Activated CD8-positive, alpha-beta T cell treated with anti-CD3 and anti-CD28 coated beads for 36 hours (primary cell): ENCODE results near the gene ZC3HAV1. TPM values are rescaled to one million over a fixed set of nuclear protein-coding genes. Genes with fewer than 3 reads are reported as not detected.
A peak's percentile ranks its signal among the peaks of the same experiment; 100 is the strongest.

Source experiments
- ATAC-seq: fragments of 200-7000 bp; cut with Tn5 transposase; one replicate; pipeline ENCODE4 v1.10.0; 2021; ENCODE audit warnings: mild to moderate bottlenecking, moderate library complexity
- CTCF ChIA-PET: fragments of 350-600 bp; sonication (Branson Sonifier 250); formaldehyde crosslinking; loops from one replicate; lab custom pipeline; 2021; ENCODE audit warnings: antibody characterized with exemption; lab: Charles Lee
- POLR2A ChIA-PET: fragments of 350-600 bp; sonication (Branson Sonifier 250); formaldehyde crosslinking; loops from one replicate; lab custom pipeline; 2021; ENCODE audit warnings: antibody characterized with exemption; lab: Charles Lee
- DNase-seq: peaks from one replicate; pipeline ENCODE4 v3.0.0-alpha.2; 2020
- H3K27ac Mint-ChIP-seq: one replicate; pipeline ENCODE4 v1.8.0; 2021; ENCODE audit warnings: mild to moderate bottlenecking, mixed read lengths
- H3K27me3 Mint-ChIP-seq: one replicate; pipeline ENCODE4 v1.8.0; 2021; ENCODE audit warnings: mixed read lengths
- H3K36me3 Mint-ChIP-seq: one replicate; pipeline ENCODE4 v1.8.0; 2021; ENCODE audit warnings: low read depth, mixed read lengths
- H3K4me1 Mint-ChIP-seq: one replicate; pipeline ENCODE4 v1.8.0; 2021; ENCODE audit warnings: low read depth, mixed read lengths
- H3K4me3 Mint-ChIP-seq: one replicate; pipeline ENCODE4 v1.8.0; 2021; ENCODE audit warnings: mild to moderate bottlenecking, moderate library complexity, mixed read lengths
- H3K9me3 Mint-ChIP-seq: one replicate; pipeline ENCODE4 v1.8.0; 2021; ENCODE audit warnings: mixed read lengths
- CTCF ChIP-seq: fragments of 200-600 bp; IDR thresholded peaks from one replicate; pipeline ENCODE4 v1.8.0; 2022; ENCODE audit warnings: antibody characterized with exemption, mild to moderate bottlenecking
- intact Hi-C: fragments of 100-400 bp; cut with micrococcal nuclease; formaldehyde crosslinking; loops from one replicate; pipeline ENCODE4 v1.10.0; 2022
- total RNA-seq, 2 experiments: library from RNA; stranded (reverse); gene quantifications; one replicate each; pipeline ENCODE4 v1.2.3, GENCODE V29; 2021

The ZC3HAV1 gene
- total RNA-seq, 2 experiments from 2014 or later, result 125 to 128 TPM

- no peaks in the 10 kb centered on the region for H3K9me3 Mint-ChIP-seq
- no peak for TF ChIP-seq CTCF
- ATAC-seq (no peak), DNase-seq (no peak)
- peaks cover 55% of the 10 kb centered on the region for H3K4me1 Mint-ChIP-seq
- H3K4me3 Mint-ChIP-seq, result no peak overlapping the region
- H3K36me3 Mint-ChIP-seq, result peaks cover 71% of the 10 kb centered on the region
- no peaks in the 10 kb centered on the region for H3K27me3 Mint-ChIP-seq
- CTCF ChIA-PET, result interaction anchor here (0.8 to 1.1 kb wide), 4 partner anchors 8 to 185 kb away, joined by 3 to 4 read pairs (median 3); no protein-coding TSS in a partner anchor
- POLR2A ChIA-PET, result interaction anchor here (1.4 to 1.9 kb wide), 3 partner anchors 8 to 12 kb away, joined by 4 to 6 read pairs (median 5); no protein-coding TSS in a partner anchor
- peak overlapping the region; percentile 85 for H3K27ac Mint-ChIP-seq
- intact Hi-C loops, result loop anchor here (10.0 kb wide), 1 partner anchor 187 kb away; no protein-coding TSS in a partner anchor
These were observed 37.8 kb downstream of the ZC3HAV1 start for GRCh38 chr7:139071680-139072079.

GRCh38 chr7:139068544-139069399, 40.7 kb downstream of the ZC3HAV1 start:
- Mint-ChIP-seq H3K9me3 (no peaks in the 10 kb centered on the region), H3K27me3 (no peaks in the 10 kb centered on the region), H3K4me3 (no peak overlapping the region), H3K27ac (peak overlapping the region; percentile 73), H3K4me1 (peaks cover 54% of the 10 kb centered on the region), H3K36me3 (peaks cover 77% of the 10 kb centered on the region)
- ChIA-PET POLR2A (interaction anchor here (0.6 to 1.9 kb wide), 5 partner anchors 8 to 1034 kb away, joined by 3 to 10 read pairs (median 3); no protein-coding TSS in a partner anchor), CTCF (interaction anchor here (1.3 to 1.7 kb wide), 6 partner anchors 9 to 182 kb away, joined by 3 to 11 read pairs (median 6); no protein-coding TSS in a partner anchor)
- ATAC-seq (peak; percentile 50), DNase-seq (peak; percentile 52)
- intact Hi-C loops, result no loop called here
- TF ChIP-seq CTCF, result peak; percentile 37

GRCh38 chr7:139066315-139066714, 43.2 kb downstream of the ZC3HAV1 start:
- intact Hi-C loops, result no loop called here
- ChIA-PET POLR2A (interaction anchor here (0.9 to 1.4 kb wide), 2 partner anchors 9 to 12 kb away, joined by 3 to 8 read pairs; no protein-coding TSS in a partner anchor), CTCF (interaction anchor here (1.8 to 4.1 kb wide), 2 partner anchors 9 to 180 kb away, joined by 4 to 43 read pairs; no protein-coding TSS in a partner anchor)
- peaks cover 52% of the 10 kb centered on the region for H3K4me1 Mint-ChIP-seq
- H3K27ac Mint-ChIP-seq, result peak overlapping the region; percentile 53
- no peak overlapping the region for H3K4me3 Mint-ChIP-seq
- no peak for DNase-seq
- ATAC-seq, result peak; percentile 3
- TF ChIP-seq CTCF, result no peak
- H3K27me3 Mint-ChIP-seq, result no peaks in the 10 kb centered on the region
- peaks cover 74% of the 10 kb centered on the region for H3K36me3 Mint-ChIP-seq
- H3K9me3 Mint-ChIP-seq, result no peaks in the 10 kb centered on the region

- Mint-ChIP-seq H3K27ac (peak overlapping the region; percentile 11), H3K9me3 (no peaks in the 10 kb centered on the region), H3K4me1 (peaks cover 61% of the 10 kb centered on the region), H3K36me3 (peaks cover 80% of the 10 kb centered on the region), H3K27me3 (no peaks in the 10 kb centered on the region), H3K4me3 (no peak overlapping the region)
- CTCF ChIA-PET, result interaction anchor here (1.2 to 4.1 kb wide), 3 partner anchors 8 to 179 kb away, joined by 3 to 43 read pairs (median 4); no protein-coding TSS in a partner anchor
- intact Hi-C loops, result no loop called here
- TF ChIP-seq CTCF, result no peak
- POLR2A ChIA-PET, result interaction anchor here (1.0 to 2.4 kb wide), 3 partner anchors 10 to 15 kb away, joined by 3 to 11 read pairs (median 10); no protein-coding TSS in a partner anchor
- no peak for ATAC-seq
- no peak for DNase-seq
These were observed 44.2 kb downstream of the ZC3HAV1 start for GRCh38 chr7:139065323-139065722.
